GDM1 (cell line): Measurements from ENCODE around the gene SHC3.

Experiments used
- DNase-seq: peaks from one replicate; lab custom pipeline; 2025; lab: John Stamatoyannopoulos, UW

The SHC3 gene

DNA sequence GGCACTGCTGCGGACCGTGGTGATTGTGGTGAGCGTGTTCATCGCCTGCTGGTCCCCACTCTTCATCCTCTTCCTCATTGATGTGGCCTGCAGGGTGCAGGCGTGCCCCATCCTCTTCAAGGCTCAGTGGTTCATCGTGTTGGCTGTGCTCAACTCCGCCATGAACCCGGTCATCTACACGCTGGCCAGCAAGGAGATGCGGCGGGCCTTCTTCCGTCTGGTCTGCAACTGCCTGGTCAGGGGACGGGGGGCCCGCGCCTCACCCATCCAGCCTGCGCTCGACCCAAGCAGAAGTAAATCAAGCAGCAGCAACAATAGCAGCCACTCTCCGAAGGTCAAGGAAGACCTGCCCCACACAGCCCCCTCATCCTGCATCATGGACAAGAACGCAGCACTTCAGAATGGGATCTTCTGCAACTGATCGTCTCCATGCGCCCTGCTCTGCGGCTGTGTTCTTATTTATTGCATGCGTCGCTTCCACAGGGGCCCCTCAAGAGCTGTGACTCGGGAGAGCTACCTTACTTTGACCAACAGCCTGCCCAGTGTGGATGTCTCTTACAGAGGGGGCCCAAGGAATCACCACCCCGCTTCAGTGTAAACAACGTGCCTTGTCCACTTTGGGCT, 176.6 kb downstream of the SHC3 start:
- no peak for DNase-seq

DNA sequence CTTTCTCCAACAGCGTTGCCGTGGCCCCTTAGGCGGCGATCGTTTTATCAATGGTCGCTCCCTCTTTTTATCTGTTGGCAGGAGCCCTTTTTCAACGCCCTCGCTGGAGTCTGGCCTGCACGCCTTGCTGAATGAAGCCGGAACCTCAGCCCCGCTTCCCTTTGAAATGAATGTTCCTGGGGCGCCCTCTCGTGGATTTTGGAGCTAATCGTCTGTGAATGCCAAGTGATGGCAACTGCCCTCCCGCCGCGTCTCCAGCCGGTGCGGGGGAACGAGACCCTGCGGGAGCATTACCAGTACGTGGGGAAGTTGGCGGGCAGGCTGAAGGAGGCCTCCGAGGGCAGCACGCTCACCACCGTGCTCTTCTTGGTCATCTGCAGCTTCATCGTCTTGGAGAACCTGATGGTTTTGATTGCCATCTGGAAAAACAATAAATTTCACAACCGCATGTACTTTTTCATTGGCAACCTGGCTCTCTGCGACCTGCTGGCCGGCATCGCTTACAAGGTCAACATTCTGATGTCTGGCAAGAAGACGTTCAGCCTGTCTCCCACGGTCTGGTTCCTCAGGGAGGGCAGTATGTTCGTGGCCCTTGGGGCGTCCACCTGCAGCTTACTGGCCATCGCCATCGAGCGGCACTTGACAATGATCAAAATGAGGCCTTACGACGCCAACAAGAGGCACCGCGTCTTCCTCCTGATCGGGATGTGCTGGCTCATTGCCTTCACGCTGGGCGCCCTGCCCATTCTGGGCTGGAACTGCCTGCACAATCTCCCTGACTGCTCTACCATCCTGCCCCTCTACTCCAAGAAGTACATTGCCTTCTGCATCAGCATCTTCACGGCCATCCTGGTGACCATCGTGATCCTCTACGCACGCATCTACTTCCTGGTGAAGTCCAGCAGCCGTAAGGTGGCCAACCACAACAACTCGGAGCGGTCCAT, 177.4 kb downstream of the SHC3 start:
- peak; percentile 44 for DNase-seq

DNA sequence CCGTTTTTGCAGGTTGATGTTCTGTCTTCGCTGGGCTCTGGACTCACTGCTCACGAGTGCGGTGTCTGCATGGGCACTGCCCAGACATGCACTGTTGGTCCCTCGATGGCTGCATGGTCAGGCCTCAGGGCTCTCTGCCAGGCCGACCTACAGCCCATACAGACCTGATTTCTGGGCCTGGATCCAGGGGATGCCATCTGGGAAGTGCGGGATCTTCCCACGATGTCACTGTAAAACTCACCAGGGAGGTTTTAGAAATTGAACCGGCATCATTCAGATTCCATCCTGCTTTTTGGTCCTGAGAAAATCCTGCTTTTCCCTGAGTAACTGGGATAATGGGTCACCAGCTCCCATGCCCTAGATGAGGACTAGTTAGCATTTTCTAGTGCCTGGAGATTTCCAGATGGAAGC, 178.2 kb downstream of the SHC3 start:
- DNase-seq: no peak

DNA sequence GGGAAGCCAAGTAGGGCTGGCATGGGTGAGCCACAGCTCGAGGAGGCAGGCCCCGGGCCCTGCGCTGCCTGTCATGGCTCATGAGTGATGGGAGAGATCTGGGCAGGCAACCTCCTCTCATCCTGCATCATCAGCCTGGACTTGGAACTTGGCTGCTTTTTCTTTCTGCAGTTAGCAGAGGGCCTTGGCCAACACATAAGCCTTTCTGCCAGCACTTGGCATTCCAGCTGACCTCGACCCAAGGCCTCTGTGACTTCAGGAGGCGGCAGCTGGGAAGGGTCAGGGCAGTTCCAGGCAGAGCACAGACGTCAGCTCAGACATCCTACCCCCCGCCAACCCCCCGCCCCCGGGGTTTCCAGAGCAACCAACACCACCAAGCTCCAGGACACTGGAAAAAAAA, 179.7 kb downstream of the SHC3 start:
- DNase-seq: no peak

DNA sequence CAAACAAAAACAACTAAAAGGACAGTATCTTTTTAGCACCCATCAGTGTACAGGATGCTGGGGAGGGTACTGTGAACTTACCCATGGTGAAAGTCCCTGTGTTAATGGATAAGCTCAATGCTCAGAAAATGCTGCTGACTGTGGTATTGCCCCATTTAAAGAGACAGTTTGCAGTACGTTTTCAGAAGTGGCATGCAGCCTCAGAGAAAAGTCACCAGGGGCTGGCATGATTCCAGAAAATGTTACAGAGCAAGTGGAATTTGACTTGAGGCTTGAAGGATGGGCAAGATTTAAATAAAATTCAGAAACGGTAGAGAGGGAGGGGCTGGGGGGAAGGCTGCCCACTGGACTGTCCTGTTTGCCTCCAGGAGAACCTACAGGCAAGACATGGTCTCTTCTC, 180.1 kb downstream of the SHC3 start:
- DNase-seq: no peak

DNA sequence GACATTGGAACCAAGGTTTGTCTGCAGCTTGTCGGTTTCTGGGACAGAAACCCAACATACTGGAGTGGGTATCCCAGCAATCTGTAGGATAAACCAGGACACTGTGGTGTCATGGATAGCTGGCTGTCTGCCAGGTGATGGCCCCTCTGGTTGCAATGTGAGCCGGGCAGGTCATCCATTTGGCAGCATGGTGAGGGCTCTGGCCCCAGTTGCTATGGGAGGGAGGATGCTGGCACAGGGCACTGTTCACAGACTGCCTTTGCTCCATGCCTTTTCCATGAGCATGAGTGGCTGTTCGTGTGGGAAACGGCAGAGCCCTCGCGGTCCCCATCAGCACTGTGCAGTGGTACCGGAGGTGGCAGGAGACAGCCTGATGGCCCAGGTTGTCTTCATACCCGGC, 181.0 kb downstream of the SHC3 start:
- DNase-seq: no peak

DNA sequence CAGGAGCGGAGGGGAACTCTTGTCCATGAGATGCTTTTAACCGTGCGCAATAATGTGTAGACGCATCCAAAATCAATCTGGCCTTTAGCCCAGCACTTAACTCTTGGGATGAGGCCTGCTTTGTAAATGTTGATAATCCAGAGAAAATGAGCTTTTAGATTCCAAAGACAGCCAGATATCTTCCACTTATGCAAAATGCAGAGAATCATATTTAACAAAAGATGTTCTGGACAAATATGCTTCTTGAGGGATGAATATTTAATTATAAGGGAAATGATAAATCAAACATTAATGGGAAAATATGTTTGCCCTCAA, 181.7 kb downstream of the SHC3 start:
- DNase-seq: no peak

DNA sequence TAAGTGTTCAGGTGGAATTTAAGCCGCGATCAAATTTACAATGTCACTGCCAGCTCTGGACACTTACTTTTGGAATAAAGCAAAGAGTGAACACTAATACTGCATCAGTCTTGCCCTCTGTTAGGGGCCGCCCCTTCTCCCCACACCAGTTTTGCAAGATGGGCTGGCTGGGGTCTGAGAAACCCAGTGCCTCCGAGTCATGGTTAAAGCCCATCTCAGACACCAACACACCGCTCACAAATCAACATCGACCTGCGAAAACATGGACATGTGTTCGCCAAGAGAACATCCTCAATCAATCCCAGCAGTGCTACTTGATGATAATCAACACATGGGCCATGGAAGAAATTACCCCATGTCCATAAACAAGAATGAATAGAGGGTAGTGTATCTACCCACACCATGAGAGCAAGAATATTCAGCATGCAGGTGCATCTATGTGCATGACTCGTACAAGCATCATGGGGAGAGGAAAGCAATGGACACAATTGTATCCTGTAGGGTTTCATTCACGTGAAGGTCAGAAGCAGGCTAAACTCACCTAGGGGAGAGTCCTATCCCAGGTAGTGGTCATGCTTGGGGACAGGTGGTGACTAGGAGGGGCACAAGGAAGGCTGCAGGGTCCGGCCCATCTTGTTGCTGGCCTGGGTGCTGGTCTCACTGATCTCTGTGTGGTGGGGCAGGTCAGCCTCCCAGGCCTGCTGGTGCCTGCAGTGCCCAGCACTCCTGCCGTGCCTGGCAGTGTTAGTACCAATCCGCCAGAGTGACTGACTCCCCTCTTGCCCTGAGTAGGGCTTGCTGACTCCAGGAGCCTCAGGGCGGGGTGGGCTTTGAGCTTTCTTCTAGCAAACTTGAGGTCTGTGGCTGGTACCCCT, 182.3 kb downstream of the SHC3 start:
- no peak for DNase-seq

DNA sequence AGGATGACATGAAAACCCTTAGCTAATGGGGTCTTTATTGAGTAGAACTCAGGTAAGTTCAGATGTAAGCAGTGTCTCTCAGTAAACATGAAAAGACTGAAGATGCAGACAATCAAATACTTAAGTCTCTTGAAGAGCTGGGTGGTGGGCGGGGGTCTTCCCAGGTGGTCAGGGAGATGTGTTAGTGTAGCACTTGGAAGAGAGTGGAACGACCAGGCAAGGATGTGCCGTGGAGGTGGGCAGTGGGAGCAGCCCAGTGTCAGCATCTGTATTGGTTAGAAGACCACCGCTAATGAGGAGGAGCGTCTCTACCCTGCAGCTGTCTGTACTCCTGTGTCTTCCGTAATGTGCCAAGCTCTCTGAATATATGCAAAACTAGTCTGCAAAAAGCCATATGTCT, 183.0 kb downstream of the SHC3 start:
- no peak for DNase-seq

DNA sequence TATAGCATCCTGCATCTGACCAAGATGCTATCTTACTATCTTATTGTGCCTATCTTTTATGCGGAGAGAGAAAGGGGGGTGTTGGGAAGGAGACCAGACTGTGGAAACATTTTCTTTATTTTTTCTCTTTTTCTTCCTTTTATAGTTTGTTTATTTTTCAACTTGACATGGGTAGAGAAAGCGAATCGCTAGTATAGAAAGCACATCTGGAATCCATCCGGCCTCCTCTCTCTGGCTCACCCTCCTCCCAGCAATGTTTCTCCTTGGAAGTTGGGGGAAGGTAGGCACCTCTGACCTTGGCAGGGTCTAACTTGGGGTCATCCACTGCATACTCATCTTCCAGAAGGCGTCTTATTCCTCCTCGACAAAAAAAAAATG, 183.4 kb downstream of the SHC3 start:
- DNase-seq: no peak

DNA sequence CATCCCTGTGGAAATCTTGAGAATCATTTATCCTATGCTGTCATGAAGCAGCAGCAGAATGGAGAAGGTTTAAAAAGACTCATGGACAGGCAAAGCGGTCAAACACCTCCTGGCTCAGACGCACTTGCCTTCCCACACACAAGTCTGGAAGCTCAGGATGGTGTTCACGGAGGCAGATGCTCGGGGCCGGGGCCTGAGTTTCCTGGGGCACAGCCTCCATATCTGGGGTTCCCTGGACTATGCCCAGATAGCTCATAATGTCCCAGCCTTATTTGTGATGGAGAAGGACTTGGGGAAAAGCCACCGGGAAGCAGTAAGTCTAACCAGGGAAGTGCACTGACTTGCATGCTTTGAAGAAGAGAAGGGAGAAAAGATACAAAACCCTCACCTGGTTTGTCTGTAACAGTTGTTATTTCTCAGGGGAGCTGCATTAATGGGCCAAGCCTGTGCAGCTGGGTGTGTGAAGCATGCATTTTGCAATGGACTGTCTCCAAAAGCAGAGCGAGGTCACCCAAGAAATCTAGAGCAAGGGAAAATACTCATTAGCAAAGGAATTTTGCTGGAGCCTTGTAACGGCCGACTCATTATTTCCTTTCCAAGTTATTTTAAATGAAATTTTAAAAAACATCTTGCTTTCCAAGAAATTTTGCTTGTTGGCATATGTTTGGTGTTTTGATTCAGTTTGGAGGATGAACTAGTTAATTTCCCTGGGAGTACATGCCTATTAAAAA, 184.0 kb downstream of the SHC3 start:
- DNase-seq: no peak

DNA sequence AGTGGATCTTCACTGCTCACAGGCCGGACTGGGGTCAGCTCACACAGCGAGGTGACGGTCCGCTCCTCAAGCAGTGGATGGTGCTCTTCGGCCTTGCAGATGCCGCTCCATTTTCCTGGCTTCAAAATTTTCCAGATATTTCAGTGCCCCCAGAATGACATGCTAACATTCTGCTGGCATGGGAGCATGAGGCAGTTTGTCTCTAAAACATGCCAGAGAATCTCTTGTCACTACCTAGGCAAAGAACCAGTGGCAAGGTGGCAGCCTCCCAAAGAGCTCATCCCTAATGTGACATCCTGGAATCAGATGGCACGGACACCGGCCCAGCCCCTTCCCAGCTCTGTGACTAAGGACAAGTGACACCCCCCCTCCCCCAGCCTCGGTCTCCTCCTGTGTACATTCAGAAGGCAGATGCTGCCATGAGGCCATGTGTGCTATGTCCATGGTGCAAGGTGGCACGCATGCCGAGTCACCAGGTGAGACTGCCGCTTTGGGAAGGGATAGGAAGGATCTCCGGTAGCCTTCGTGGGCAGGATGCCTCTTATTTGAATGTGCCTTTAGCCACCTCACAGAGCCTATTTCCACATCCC, 184.7 kb downstream of the SHC3 start:
- no peak for DNase-seq

DNA sequence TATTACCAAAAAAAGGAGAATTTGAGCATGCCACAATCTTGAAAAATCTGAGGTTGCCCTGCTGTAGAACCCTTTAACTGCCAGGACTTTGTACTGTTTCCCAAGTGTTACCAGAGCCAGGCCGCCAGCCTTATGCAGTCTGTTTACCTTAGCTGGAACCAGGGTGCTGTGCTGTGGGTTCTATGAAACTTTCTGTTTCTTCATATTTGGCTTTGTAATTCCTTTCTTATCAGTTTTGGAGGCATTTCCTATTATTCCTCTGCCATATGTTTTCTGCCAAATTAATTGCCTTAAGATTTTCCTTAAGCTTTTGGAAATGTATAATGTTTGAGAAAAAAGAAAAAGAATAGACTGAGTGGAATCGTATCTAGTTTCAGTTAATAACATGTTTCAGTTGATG, 185.3 kb downstream of the SHC3 start:
- DNase-seq: no peak

DNA sequence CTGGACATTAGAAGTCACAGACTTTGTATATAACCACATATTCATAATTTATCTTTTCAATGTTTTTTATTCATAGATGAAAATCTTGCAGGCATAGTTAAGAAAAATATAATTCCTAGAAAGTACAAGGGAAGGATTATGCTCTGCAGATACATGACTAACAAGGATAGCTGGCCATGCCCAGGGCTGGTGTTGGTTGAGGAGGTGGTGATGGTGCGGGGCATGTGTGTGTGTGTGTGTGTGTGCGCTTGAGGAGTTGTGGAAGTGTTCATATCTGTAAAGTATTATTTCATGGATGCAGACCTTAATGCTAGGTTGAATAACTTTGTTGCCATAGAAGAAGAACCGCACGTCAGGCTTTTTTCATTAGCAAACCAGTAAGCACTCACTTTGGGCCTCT, 186.1 kb downstream of the SHC3 start:
- DNase-seq: no peak

DNA sequence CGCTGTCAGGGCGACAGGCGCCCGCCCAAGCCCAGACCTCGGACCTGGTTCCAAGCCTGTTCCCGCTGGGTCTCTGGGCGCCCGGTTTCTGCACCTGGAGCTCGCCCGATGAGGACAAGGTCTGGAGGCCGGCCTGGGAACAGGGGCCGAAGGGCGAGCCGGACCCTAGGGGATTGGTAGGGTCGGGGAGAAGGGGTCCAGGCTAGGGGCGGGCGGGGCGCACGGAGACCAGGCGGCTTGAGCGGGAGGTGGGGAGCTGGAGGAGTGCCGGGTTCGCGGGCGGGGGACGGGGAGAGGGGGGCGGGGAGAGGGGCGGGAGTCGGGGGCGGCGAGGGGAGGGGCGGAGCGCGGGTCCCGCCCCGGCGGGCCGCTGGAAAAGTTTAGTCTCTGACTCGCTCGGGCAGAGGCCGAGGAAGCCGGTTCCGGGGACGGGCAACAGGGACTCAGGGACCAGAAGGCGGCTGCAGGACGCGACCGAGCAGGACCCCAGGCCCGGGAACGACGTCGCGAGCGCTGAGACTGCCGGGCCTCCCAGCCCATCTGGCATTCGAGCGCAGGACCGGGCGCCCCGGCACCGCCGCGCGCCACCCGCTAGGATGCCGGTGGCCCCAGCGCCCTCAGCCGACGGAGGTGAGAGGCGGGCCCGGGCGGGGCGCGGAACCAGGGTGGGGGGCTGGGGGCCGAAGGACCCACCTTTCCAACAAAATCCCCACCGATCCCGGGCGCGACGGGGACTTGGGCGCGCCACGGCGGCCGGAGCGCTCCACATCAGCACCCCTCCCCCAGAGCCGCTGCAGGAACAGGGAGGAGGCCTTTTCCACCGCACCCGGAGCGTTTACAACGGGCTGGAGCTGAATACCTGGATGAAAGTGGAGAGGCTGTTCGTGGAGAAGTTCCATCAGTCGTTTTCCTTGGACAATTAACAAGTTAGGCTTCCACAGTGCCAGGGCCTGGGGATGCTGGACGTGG, 187.3 kb downstream of the SHC3 start, which contains the start of gene S1PR3:
TSS of gene S1PR3 (plus strand) at position 403 of the 969 bp plus-strand sequence. CDS start 9,733 bp downstream, outside the sequence.
- DNase-seq: no peak

DNA sequence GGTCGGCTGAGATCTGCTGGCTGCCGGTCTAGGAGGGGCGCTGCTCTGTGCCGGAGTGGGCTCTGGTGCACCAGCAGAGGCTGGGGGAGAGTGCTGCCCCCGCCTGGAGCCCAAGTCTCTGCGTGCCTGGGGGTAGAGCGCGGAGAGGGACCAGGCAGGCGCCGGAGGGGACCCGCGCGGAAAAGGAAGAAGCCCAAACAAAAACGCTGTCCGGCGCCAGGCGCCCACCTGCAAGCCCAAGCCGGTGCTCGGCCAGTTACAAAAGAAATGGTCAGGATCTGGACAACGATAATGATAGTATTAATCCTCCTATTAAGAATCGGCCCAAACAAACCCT, 187.9 kb downstream of the SHC3 start:
- DNase-seq: no peak

DNA sequence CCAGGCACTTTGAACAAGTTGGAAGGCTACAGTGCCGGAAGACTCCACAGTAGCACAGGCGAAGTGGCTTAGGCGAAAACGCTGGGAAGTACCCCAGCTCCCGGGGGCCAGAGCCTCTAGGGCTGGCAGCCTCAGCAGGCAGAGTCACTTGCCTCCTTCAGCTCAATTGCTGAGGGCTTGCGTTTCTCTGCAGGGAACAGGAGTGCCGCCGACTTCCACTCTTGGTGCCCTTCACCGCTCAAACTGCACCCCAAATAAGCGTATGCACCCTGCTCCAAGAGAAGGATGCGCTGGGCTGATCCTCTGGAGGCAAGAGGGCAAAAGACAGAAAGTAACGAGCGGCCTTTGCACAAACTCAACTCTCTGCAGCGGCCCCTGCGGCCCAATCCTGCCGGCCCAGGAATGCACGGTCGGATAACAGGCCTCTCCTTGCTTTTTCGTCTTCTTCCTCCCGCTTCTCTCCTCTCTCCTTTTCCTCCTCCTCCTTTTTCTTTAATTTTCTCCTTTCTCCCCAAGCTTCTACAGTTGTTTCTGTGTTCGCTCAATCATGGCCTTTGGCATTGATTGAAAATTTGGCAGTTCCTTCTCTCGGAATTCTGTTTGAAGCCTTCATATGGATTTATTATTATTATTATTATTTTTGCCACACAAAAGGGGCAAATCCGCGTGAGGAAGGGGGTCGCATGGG, 188.4 kb downstream of the SHC3 start:
- DNase-seq: no peak

DNA sequence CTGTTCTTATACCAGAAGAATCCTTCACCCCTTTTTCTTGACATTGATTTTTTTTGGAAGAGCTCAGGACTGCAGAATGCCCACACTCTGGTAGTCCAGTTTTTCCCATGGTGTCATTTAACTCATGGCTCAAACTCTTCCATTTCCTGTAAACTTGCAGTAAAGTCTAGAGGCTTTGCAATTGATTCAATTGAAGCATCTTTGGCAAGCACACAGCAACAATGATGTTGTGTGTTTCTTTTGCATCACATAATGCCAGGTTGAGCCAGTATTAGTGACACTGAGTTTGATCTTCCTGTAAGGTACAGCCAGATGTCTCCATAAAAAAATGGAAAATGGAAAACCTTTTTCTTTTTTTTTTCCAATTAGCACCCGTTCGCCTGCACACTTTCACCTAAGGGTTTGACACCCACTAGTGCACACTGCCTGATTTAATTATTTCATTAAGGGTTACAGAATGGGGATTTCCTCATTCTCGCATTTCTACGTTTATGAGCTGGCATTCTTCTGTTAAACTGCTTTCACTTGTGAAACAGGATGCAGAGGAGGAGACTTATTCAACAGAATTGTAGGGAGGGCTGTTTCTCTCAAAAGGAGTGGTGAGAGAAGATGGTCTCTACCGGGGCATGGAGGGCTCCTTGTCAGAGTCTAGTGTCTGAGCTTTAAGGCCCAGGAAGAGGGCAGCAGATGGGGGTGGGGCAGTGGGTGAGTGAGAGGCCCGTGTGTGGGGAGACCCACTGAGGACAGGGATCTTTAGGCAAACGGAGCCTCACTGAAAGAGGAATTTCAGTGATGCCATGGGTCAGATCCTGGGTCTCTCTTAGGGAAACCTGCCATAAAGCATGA, 189.6 kb downstream of the SHC3 start:
- no peak for DNase-seq

DNA sequence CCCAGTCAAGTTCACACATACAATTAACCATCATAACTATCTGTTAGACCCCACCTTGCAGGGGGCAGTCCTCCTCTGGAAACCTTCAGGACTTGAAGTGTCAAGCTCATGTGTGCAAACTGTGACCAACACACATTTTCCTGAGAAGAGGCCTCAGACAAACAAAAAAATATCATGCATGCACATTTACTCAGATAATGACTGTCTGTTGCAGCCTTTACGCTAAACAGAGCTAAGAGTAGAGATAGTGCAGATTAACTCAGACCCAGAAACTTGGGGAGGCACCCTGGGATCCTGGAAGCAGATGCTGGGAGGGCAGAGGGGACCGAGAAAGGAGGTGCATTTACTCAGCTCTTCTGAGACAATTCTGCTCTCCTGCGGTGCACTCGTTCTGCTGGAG, 191.0 kb downstream of the SHC3 start:
- DNase-seq: no peak
